K562 (cell line): ENCODE measurements around the gene NR6A1.

Experiments used
- EZH2 ChIP-seq: IDR thresholded peaks from 2 replicates; pipeline ENCODE4 v1.6.1; 2012; ENCODE audit warnings: low read depth, mild to moderate bottlenecking, inconsistent platforms, low read length, borderline replicate concordance
- JUNB ChIP-seq: fragments of 450-650 bp; formaldehyde crosslinking; conservative IDR thresholded peaks from 2 replicates; pipeline ENCODE4 v1.4.0; 2020; ENCODE audit warnings: mild to moderate bottlenecking
- PML ChIP-seq: IDR thresholded peaks from 2 replicates; pipeline ENCODE4 v1.6.1; 2012; ENCODE audit warnings: low read length, inconsistent platforms
- SMAD1 ChIP-seq: fragments of 150-350 bp; IDR thresholded peaks from 2 replicates; pipeline ENCODE4 v1.6.1; 2014; ENCODE audit warnings: low read length, low read depth; ENCODE audit not compliant: partially characterized antibody
- ZNF23 ChIP-seq: fragments of 250-450 bp; sonication (Bioruptor Pico); IDR thresholded peaks from 2 replicates; pipeline ENCODE4 v1.4.0; 2020; ENCODE audit warnings: mild to moderate bottlenecking

GRCh38 chr9:124481115-124481514, 290.0 kb downstream of the NR6A1 start:
- no peak for TF ChIP-seq JUNB (CRISPR knock-in tag)
- no peak for TF ChIP-seq SMAD1
- no peak for TF ChIP-seq PML
- TF ChIP-seq EZH2, result no peak
- TF ChIP-seq ZNF23 (CRISPR knock-in tag), result no peak
